Stimulated activated CD8-positive, alpha-beta memory T cell treated with anti-CD3 and anti-CD28 coated beads, Interleukin-7, amount 100 ng/mL, for 48 hours (primary cell): Measurements from ENCODE around the gene FAH.
A peak's percentile ranks its signal among the peaks of the same experiment; 100 is the strongest.

ENCODE experiments used
- DNase-seq, 2 donors: peaks; one replicate each; pipeline ENCODE4 v3.0.0-alpha.2; 2020; ENCODE audit warnings: low read depth in 1 of 2; ENCODE audit errors: extremely low read depth in 1 of 2

Gene FAH

GRCh38 chr15:80171787-80172186 is 19.0 kb downstream of the FAH start:
- no peak for DNase-seq

DNA sequence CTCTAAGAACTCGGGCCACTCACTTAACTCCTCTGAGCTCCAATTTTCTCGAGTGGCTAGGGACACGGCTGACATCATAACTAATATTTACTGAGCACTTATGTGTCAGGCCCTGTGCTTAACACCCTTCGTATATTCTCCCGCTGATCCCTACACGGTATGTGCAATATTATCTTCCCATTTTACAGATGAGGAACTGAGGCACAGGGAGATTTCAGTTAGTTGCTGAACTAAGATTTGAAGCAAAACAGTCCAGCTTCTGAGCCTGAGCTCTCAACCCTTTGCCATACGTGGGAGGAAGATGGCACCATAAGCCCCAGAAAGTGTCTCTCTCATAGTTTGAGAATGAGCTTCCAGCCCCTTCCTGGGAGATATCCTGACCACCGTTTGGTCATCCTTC is 19.6 kb downstream of the FAH start:
- DNase-seq, result no peak

- DNase-seq, result peak; percentile 17 to 37
These were observed 20.4 kb downstream of the FAH start for GRCh38 chr15:80173022-80173759.

DNA sequence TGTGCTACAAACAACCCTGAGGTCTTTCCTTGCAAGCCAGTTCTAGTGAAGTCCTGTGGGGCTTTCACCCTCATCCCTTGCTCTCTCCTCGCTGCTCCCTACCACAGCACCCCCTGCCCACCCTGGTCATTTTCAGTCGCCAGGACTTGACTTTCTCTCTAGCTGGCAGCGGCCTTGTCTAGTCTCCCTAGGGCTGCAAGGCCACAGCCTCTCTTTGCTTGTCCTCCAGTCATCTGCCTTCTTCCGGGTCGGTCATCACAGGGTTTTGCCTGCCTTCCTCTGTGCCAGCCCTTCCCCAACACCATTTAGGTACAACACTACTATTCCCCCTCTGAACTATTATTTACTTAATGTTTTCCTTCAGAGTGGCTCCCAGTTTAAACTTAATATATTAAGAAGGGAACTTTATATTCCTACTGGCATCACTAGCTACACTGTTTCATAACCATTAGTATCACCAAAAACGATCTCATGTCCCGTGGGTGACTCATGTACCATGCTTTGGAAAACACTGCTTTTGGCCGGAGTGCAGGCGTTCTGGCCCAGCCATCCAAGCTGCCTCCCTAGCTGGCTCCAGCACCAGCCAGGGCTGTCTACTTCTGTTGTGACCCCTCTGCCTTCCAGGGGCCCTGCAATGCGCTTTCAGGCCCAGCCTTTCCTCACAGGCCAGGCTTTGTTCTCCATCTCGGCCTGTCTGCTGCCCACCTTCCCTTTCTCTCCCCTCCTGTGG is 21.4 kb downstream of the FAH start:
- DNase-seq, result no peak

GRCh38 chr15:80175436-80175835 is 22.6 kb downstream of the FAH start:
- no peak for DNase-seq

GRCh38 chr15:80176443-80176842 is 23.6 kb downstream of the FAH start:
- no peak for DNase-seq

DNA sequence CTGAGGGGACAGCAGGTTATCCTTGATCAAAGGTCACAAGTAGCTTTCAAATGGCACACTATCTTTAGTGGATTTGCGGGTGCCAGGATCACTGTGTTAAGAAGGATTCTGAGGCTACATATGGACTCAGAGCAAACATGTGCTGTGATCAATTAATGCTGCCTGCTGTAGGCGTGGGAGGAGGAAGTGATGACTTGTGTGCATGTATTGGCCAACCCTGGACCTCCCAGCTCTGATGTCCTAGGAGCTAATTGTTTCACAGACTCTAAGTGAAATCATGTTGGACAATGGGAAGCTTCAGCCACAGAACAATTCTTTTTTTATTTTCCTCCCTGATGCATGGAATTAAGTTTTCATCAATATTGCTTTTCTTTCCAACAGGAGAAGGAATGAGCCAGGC is 24.4 kb downstream of the FAH start:
- no peak for DNase-seq

DNA sequence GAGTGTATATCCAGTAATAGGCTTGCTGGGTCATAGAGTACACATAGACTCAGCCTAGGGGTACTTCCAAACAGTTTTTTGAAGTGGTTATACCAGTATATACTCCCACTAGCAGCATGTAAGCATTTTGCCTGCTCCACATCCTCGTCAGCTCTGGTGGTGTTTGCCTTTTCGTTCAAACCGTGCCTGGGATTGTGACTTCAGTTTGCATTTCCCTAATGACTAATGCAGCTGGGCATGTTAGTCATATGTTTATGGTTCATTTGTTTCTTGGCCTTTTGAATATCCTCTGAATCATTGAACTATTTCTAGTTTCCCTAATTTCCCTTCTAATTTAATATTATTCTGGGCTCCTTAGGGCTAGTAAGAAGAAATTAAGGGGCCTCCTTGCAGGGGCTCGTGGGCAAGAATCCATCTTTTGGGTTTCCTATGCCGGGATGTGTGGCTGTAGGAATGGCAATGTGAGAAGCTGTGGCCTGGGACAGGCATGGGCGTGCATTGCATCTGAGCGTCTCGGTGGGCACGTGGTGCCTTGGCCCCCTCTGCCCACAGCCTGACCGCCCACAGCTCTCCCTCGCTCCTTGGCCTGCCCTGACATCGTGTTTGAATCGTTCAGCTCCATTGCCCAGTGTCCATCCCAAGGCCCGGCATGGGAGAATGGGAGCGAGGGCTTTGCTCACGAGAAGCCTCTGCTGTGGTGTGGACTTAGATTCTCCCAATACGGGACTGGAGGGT is 26.4 kb downstream of the FAH start:
- DNase-seq, result no peak

GRCh38 chr15:80179935-80180334 is 27.1 kb downstream of the FAH start:
- no peak for DNase-seq

GRCh38 chr15:80180468-80180867 is 27.7 kb downstream of the FAH start:
- DNase-seq, result no peak

DNA sequence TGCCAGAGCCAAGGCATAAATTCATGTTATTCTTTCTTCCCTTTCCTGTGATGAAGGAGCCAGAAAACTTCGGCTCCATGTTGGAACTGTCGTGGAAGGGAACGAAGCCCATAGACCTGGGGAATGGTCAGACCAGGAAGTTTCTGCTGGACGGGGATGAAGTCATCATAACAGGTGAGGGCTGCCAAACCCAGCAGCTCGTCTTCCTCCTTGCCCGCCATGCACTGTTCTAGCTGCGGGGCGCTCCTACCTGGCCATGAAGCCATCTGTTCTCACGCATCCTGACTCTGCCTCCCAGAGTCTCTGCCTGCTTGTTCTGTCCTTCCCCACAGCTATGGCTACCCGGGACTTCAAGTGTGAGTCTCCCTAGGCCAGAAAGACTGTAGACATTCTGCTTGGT is 28.2 kb downstream of the FAH start:
- DNase-seq, result no peak

DNA sequence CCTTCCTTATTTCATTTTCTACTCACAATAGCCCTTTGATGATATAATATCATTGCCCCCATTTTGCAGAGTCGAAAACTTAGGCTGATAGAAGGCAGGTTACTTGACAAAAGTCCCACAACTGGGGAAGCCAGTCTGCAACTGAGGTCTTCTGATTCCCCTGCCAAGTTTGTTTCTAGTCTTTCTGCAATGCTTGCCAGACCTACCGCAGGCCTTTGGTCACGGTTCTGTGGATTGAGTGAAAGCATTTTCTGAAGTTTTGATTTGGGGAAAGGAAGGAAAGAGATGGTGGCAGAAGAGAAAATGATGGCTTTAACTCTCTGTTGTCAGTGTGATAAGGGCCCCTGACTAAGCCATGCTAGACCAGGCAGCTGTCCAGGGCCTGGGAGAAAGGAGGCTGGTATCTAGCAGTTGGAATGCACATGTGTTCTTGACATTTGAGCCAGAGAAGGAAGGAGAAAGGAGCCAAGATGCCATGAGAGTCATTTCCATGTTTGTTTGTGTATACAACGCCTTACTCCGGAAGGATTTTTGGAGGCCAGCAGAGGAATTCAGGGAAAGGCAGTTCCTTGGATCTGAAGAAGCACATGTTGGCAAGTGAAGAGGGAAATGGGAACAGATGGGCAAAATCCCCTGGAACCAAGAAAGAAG is 29.9 kb downstream of the FAH start:
- no peak for DNase-seq

DNA sequence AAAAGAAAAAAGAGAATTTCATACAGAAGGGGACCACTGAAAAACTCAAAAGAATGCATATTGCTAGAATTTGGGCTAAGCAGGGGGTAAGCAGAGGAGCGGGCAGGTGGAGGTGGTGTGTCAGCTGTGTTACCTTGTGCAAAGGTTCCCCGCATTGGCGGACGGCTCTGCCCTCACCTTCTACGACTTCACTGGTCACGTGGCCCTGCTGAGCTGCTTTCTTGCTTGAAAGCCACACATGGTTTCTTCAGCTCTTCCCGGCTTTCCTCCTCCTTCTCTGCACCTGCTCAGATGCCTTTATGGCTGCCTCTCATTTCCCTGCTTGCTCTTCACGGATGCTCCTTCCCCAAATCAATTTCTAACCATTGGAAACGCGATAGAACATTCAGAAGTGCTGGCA is 30.5 kb downstream of the FAH start:
- DNase-seq, result no peak

DNA sequence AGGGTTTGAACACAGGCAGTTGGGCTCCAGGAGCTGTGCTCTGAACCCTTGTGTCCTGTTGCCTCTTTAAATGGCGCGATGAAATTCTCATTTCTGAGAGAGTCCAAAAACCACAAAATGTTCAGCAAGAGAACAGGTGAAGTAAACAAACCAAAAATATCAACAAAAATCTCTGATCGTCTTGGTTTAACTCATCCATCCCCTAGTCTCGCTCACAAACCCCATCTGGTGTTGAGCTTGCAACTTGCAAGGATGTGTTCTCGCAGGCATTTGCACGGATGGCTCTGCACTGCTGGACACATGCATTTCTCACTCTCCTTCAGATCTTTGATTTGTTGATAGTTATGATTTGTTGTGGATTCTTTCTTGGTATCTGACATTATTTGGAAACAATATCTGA is 31.1 kb downstream of the FAH start:
- DNase-seq, result no peak

GRCh38 chr15:80184554-80184953 is 31.8 kb downstream of the FAH start:
- DNase-seq, result no peak

GRCh38 chr15:80185152-80185551 is 32.4 kb downstream of the FAH start:
- no peak for DNase-seq

DNA sequence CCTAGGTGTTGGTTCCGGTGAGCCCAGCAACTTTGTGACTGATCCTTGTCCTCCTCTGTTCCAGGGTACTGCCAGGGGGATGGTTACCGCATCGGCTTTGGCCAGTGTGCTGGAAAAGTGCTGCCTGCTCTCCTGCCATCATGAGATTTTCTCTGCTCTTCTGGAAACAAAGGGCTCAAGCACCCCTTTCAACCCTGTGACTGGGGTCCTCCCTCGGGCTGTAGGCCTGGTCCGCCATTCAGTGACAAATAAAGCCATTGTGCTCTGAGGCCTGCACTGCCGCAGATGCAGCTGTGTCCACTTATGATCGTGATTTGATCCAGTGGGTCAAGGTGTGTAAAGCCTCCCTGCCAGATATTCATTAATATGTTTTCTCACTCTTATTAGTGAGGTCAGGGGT is 33.3 kb downstream of the FAH start:
- DNase-seq, result no peak

DNA sequence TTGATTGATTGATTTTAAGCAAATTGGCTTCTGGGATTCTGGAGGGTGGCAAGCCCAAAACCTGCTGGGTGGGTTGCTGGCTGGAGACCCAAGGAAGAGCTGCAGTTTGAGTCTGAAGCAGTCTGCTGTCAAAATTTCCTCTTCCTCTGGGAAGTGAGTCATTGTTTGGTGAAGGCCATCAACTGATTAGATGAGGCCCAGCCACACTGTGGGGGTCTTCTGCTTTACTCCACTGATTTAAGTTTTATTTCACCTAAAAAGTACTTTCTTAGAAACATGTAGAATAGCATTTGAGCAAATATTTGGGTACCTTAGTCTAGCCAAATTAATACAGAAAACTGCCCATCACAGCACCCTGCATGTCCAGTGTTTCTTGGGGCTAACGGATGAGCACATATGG is 33.8 kb downstream of the FAH start:
- DNase-seq, result no peak

- no peak for DNase-seq
These were observed 35.5 kb downstream of the FAH start for GRCh38 chr15:80188251-80188650.

DNA sequence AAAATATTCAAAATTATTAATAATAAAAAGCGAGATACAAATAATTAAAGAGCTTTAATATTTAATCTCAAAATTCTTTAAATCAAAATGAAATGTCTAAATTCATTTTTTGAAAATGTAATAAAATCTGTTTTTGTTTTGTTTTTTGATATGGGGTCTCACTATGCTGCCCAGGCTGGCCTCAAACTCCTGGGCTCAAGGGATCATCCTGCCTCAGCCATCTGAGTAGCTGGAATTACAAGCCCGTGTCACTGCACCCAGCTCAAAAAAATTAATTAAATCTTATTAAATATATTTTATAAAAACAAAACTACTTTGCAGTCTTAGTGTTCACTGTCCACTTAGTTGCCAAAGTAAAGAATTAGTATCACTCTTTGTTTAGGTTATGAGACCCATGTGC is 38.4 kb downstream of the FAH start:
- no peak for DNase-seq

DNA sequence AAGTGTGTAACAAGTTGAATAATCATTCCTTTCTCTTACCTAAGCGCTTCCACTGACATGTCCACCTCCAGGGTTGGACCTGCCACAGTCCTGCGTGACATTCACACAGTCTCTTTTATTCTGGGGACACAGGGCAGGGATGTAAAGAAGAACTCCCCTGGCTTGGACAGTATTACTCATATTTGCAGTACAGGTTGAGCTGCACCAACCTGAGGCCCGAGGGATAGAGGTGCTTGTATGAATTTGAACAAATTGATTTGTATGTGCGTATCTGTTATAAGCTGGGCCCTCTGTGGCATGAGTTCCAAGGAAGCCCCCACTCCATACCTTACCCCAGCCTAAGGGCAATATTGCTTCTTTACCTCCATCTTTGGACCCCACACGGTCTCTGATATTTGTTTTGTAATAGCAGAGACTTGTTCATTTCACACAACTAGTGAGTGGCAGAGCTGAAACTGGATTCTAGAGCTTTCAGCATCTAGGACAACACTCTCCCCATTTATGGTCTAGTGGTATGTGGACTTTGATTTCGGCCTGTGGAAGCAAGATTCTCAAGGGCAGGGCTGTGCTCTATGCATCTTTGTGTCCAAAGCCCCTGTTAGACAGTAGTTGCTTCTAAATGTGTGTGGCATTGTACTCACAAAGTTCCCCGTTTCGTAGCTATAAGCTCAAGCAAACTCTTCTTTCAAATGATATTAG is 39.2 kb downstream of the FAH start:
- DNase-seq, result no peak
